OCI-LY1 (cell line): ENCODE results near the gene VIPR2.

Source experiments
- CTCF ChIP-seq: fragments of 200-600 bp; sonication (generic), shearing (Covaris generic); IDR thresholded peaks from 2 replicates; pipeline ENCODE4 v1.5.1; 2017; ENCODE audit warnings: mild to moderate bottlenecking, antibody characterized with exemption, low read length, moderate library complexity, mixed read lengths
- EZH2 ChIP-seq: fragments of 200-600 bp; sonication (generic), shearing (Covaris generic); IDR thresholded peaks from 2 replicates; pipeline ENCODE4 v1.8.0; 2017; ENCODE audit warnings: borderline replicate concordance, mixed run types, mild to moderate bottlenecking, antibody characterized with exemption, low read length, moderate library complexity, mixed read lengths

- no peak for TF ChIP-seq CTCF
- TF ChIP-seq EZH2 = no peak
These were observed 15.1 kb upstream of the VIPR2 start for GRCh38 chr7:159159731-159160130.
